PC-3 (cell line): Measurements from ENCODE around the gene RBFOX2.

ENCODE experiments used
- CTCF ChIP-seq: fragments of 300-600 bp; sonication (generic); conservative IDR thresholded peaks from 2 replicates; pipeline ENCODE4 v1.5.1; 2017; ENCODE audit warnings: antibody characterized with exemption, low read depth, mild to moderate bottlenecking, low read length
- EZH2phosphoT487 ChIP-seq: fragments of 300-600 bp; sonication (generic); IDR thresholded peaks from 2 replicates; pipeline ENCODE4 v1.6.1; 2018; ENCODE audit warnings: mild to moderate bottlenecking, antibody characterized with exemption, low read length, borderline replicate concordance

GRCh38 chr22:35984183-35985175, 44.1 kb downstream of the RBFOX2 start:
- TF ChIP-seq CTCF (no peak), EZH2phosphoT487 (no peak)
